ENCODE measurements around the gene SAPCD2. TPM values are rescaled to one million over a fixed set of nuclear protein-coding genes. Genes with fewer than 3 reads are reported as not detected.
A peak's percentile ranks its signal among the peaks of the same experiment; 100 is the strongest.

Gene SAPCD2
- total and polyA plus RNA-seq, 2 of the 4 experiments (the other 2 are of a cell fraction) = 3.4 to 4.9 TPM

- Histone ChIP-seq H3K36me3 (ENCODE audit: control insufficient read depth, insufficient read depth, low read length) (no peaks in the 10 kb centered on the region), H3K4ac (ENCODE audit: low read depth, low read length) (peak overlapping the region; percentile 43; the same call in 1 of the 2 replicates), H2BK20ac (ENCODE audit: low read depth, low read length) (no peak overlapping the region), H2AK9ac (replicated peaks; ENCODE audit: low read depth, low read length, poor library complexity) (peak overlapping the region; percentile 44), H3K9me3 (ENCODE audit: control insufficient read depth, insufficient read depth, low read length) (no peaks in the 10 kb centered on the region), H3K79me1 (ENCODE audit: low read depth in 1 of 2, low read length in 2 of 2) (peaks cover 2 to 11% of the 10 kb centered on the region in 2 experiments), H3K27ac (ENCODE audit: insufficient read depth, low read length) (no peak overlapping the region; the same call in 1 of the 2 replicates), H3K4me1 (ENCODE audit: control insufficient read depth, insufficient read depth, low read length) (peaks cover 3% of the 10 kb centered on the region; the same call in 1 of the 2 replicates), H4K91ac (ENCODE audit: insufficient read depth, low read depth, low read length) (peak overlapping the region; percentile 76), H3K56ac (ENCODE audit: extremely low read depth, insufficient read depth, low read length) (no peak overlapping the region), H2BK15ac (ENCODE audit: low read depth, low read length) (no peak overlapping the region), H3K27me3 (ENCODE audit: control insufficient read depth, insufficient read depth, low read length) (no peaks in the 10 kb centered on the region; the same call in 1 of the 2 replicates), H3K9me1 (ENCODE audit: insufficient read depth, low read length) (no peaks in the 10 kb centered on the region), H3K4me2 (ENCODE audit: low read depth, low read length) (peak overlapping the region; percentile 20; the same call in 1 of the 2 replicates), H3K14ac (replicated peaks; ENCODE audit: low read depth, low read length) (no peak overlapping the region), H2BK120ac (ENCODE audit: low read depth, low read length) (no peak overlapping the region), H3K18ac (ENCODE audit: low read depth, low read length) (no peak overlapping the region), H4K5ac (ENCODE audit: low read depth, low read length) (no peak overlapping the region), H3K23ac (ENCODE audit: low read depth, low read length) (no peak overlapping the region), H3K4me3 (ENCODE audit: insufficient read depth, low read depth, low read length) (peak overlapping the region; percentile 21), H2AK5ac (ENCODE audit: low read depth, low read length) (peak overlapping the region; percentile 70), H3K9ac (ENCODE audit: low read depth, low read length) (peak overlapping the region; percentile 23; the same call in 1 of the 2 replicates), H4K8ac (ENCODE audit: low read depth in 2 of 2, low read length in 2 of 2) (peak overlapping the region; percentile 74 to 79; a peak in 3 of 4 replicates), H4K20me1 (ENCODE audit: insufficient read depth, low read length) (no peaks in the 10 kb centered on the region), H2BK5ac (ENCODE audit: low read depth, low read length, poor library complexity, severe bottlenecking) (no peak overlapping the region), H2AFZ (replicated peaks; ENCODE audit: low read length, poor library complexity) (peak overlapping the region; percentile 90)
- CTCF ChIA-PET = interaction anchor here (1.0 kb wide), 1 partner anchor 19 kb away, joined by 3 read pairs; no protein-coding TSS in a partner anchor
- POLR2A ChIA-PET (ENCODE audit: unreplicated experiment) = no interaction called here
- no TSS peak for BruUV-seq (replicated peaks)
- DNase-seq (no peak), ATAC-seq (ENCODE audit: low read depth) (no peak)
- intact Hi-C loops (cut with micrococcal nuclease) (loop anchor here (1.0 kb wide), 1 partner anchor 15 kb away; the partner anchor contains the start of gene MAN1B1), in situ Hi-C loops (cut with MboI; ENCODE audit: low sequenced_read_pairs) (no loop called here), dilution Hi-C loops (cut with HindIII; ENCODE audit: low sequenced_read_pairs, unreplicated experiment) (no loop called here)
- TF ChIP-seq ELK1 (IDR thresholded peaks at IDR 0.05; ENCODE audit: borderline replicate concordance, low read depth, low read length) (no peak), NFE2L2 (IDR thresholded peaks at IDR 0.05; ENCODE audit: low read depth, low read length) (no peak)
- TF ChIP-seq, protein P1, sequence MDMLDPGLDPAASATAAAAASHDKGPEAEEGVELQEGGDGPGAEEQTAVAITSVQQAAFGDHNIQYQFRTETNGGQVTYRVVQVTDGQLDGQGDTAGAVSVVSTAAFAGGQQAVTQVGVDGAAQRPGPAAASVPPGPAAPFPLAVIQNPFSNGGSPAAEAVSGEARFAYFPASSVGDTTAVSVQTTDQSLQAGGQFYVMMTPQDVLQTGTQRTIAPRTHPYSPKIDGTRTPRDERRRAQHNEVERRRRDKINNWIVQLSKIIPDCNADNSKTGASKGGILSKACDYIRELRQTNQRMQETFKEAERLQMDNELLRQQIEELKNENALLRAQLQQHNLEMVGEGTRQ (IDR thresholded peaks at IDR 0.05; ENCODE audit: low read depth, low read length) = no peak
- TF ChIP-seq, protein P2, sequence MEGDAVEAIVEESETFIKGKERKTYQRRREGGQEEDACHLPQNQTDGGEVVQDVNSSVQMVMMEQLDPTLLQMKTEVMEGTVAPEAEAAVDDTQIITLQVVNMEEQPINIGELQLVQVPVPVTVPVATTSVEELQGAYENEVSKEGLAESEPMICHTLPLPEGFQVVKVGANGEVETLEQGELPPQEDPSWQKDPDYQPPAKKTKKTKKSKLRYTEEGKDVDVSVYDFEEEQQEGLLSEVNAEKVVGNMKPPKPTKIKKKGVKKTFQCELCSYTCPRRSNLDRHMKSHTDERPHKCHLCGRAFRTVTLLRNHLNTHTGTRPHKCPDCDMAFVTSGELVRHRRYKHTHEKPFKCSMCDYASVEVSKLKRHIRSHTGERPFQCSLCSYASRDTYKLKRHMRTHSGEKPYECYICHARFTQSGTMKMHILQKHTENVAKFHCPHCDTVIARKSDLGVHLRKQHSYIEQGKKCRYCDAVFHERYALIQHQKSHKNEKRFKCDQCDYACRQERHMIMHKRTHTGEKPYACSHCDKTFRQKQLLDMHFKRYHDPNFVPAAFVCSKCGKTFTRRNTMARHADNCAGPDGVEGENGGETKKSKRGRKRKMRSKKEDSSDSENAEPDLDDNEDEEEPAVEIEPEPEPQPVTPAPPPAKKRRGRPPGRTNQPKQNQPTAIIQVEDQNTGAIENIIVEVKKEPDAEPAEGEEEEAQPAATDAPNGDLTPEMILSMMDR (conservative IDR thresholded peaks at IDR 0.05; ENCODE audit: low read depth, low read length) = no peak
- 0% methylated on average over 1 of the region's 6 CpGs; no CpG with 5 or more reads in 1 of the 2 experiments for whole genome bisulfite sequencing, 2 experiments (ENCODE audit: extremely low coverage in 2 of 2, insufficient read length in 1 of 2)
These were observed 534 bp upstream of the SAPCD2 start for GRCh38 chr9:137070906-137071275.
